Kidney glomerular epithelial cell (primary cell): ENCODE results near the gene COL9A1.

Source experiments
- DNase-seq: peaks from one replicate; lab custom pipeline; 2025; lab: John Stamatoyannopoulos, UW

The COL9A1 gene

GRCh38 chr6:70172252-70172651 lies 130.6 kb downstream of the COL9A1 start:
- DNase-seq = no peak

GRCh38 chr6:70171236-70171635 lies 131.6 kb downstream of the COL9A1 start:
- no peak for DNase-seq

- DNase-seq = no peak
Measured at GRCh38 chr6:70168681-70169377, 134.1 kb downstream of the COL9A1 start.
